Measurements from ENCODE around the gene MTHFD2L. TPM values are rescaled to one million over a fixed set of nuclear protein-coding genes. Genes with fewer than 3 reads are reported as not detected.

MTHFD2L gene
- total and polyA plus RNA-seq, 11 donors, result 6.8 to 16.4 (median 11.6) TPM

- intact Hi-C loops (cut with DNase I), result no loop called here
- TF ChIP-seq CTCF (IDR thresholded peaks at IDR 0.05), result no peak
- H3K27ac ChIP-seq, result no peak overlapping the region
- no peaks in the 10 kb centered on the region for H3K9me3 ChIP-seq
- H3K4me3 ChIP-seq, result no peak overlapping the region
- H3K36me3 ChIP-seq, result no peaks in the 10 kb centered on the region
- ATAC-seq (no peak), DNase-seq (no peak)
- H3K4me1 ChIP-seq, result peaks cover 0 to 13% (median 1%) of the 10 kb centered on the region in 12 donors
- H3K27me3 ChIP-seq, result no peaks in the 10 kb centered on the region
Measured at GRCh38 chr4:74263551-74263950, 105.6 kb downstream of the MTHFD2L start.

DNA sequence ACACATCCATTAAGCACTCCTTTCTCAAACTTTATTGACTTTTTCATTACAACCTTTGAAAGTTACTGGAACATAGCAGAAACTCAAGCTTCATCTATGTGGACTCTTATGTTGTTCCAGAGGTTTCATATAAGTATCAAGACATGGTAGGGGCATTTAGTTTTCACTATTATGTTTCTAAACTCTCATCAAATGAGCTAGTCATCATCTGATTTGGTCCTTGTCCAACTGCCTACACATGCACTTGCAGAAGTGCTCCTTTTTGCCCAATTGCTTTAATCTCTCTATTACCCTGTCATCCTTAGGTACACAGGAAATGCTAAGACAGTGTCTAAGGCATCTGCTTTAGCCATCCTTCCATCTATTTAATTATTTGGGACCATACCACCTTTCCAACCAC is 108.2 kb downstream of the MTHFD2L start:
- intact Hi-C loops (cut with DNase I), result no loop called here
- no peak for TF ChIP-seq CTCF (IDR thresholded peaks at IDR 0.05)
- no peak for TF ChIP-seq POLR2A (IDR thresholded peaks at IDR 0.05)
- Histone ChIP-seq H3K27ac (no peak overlapping the region), H3K27me3 (no peaks in the 10 kb centered on the region), H3K9me3 (peaks cover 0 to 3% (median 0%) of the 10 kb centered on the region in 12 donors), H3K36me3 (no peaks in the 10 kb centered on the region), H3K4me3 (no peak overlapping the region), H3K4me1 (peaks cover 0 to 5% (median 0%) of the 10 kb centered on the region in 12 donors)
- ATAC-seq (no peak), DNase-seq (no peak)

DNA sequence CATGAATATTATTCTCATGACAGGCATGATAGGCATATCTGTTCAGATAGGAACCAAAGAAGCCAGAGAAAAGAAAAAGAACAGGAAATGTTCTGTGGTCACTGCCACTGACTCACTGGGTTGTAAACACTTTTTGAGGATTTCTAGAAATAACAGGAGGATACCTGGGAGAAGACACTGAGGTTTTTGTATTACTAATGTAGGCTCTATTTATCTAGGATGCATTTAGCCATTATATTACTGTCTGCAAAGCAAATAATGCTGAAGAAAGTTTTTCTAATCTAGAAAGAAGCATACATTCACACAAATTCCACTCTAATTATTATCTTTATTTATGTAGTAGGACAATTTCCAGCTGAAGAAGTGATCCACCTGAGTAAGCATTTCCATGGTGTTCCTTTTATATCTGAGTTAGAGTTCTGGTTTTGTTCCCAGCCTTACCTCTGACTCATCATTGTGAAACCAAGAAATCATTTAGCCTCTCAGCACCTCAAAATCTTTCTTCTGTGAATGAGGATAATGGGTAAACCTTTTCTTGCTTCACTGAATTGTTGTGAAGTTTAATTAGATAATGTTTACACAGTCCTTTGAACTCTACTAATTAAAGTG is 110.2 kb downstream of the MTHFD2L start:
- ATAC-seq, result no peak
- no peak for DNase-seq
- Histone ChIP-seq H3K4me1 (peaks cover 0 to 5% (median 0%) of the 10 kb centered on the region in 12 donors), H3K36me3 (no peaks in the 10 kb centered on the region), H3K27ac (no peak overlapping the region), H3K9me3 (peaks cover 0 to 3% (median 0%) of the 10 kb centered on the region in 12 donors), H3K4me3 (no peak overlapping the region), H3K27me3 (no peaks in the 10 kb centered on the region)
- intact Hi-C loops (cut with DNase I), result no loop called here
- TF ChIP-seq POLR2A (IDR thresholded peaks at IDR 0.05) (no peak), CTCF (IDR thresholded peaks at IDR 0.05) (no peak)

GRCh38 chr4:74268643-74269042 is 110.7 kb downstream of the MTHFD2L start:
- intact Hi-C loops (cut with DNase I), result no loop called here

More at GRCh38 chr4:74268643-74269042, 110.7 kb downstream of the MTHFD2L start:
- Histone ChIP-seq H3K27me3 (no peaks in the 10 kb centered on the region), H3K9me3 (peaks cover 0 to 3% (median 0%) of the 10 kb centered on the region in 12 donors), H3K36me3 (no peaks in the 10 kb centered on the region), H3K4me3 (no peak overlapping the region), H3K27ac (no peak overlapping the region), H3K4me1 (peaks cover 0 to 3% (median 0%) of the 10 kb centered on the region in 12 donors)
- DNase-seq (no peak), ATAC-seq (no peak)
- no peak for TF ChIP-seq CTCF (IDR thresholded peaks at IDR 0.05)
- no peak for TF ChIP-seq POLR2A (IDR thresholded peaks at IDR 0.05)
- WGBS, 4 donors, result 96 to 99% (median 97%) methylated on average over 2 of the region's 2 CpGs
